PC-9 (cell line): ENCODE data around the gene TOPAZ1. TPM values are rescaled to one million over a fixed set of nuclear protein-coding genes. Genes with fewer than 3 reads are reported as not detected.
"Not testable (repeated sequence)": the region's sequence is repeated elsewhere in the genome, so short reads cannot be mapped to it uniquely, and the experiment has no call there.

Experiments used
- BruUV-seq: library from RNA; stranded (reverse); fragments of 400-500 nt; replicated peaks from 2 replicates; lab custom pipeline; 2021; lab: Mats Ljungman, UMichigan
- CTCF ChIA-PET: fragments of 300-600 bp; sonication (Branson Sonifier 250); formaldehyde crosslinking; loops from one replicate; lab custom pipeline; 2022; ENCODE audit warnings: antibody characterized with exemption; lab: Charles Lee
- POLR2A ChIA-PET: fragments of 300-600 bp; sonication (Branson Sonifier 250); formaldehyde crosslinking; loops from one replicate; lab custom pipeline; 2022; ENCODE audit warnings: antibody characterized with exemption; ENCODE audit not compliant: unreplicated experiment; lab: Charles Lee
- DNase-seq, 2 experiments: peaks; one replicate each; pipeline versions ENCODE4 v3.0.0 to v3.0.0-alpha.2; 2015 to 2022; ENCODE audit warnings: mixed read lengths in 1 of 2
- H2AFZ ChIP-seq: fragments of 200-600 bp; sonication (generic); 2 replicates; pipeline ENCODE4 v1.8.1; 2017; ENCODE audit warnings: antibody characterized with exemption
- H3F3A ChIP-seq: fragments of 200-600 bp; sonication (generic); 2 replicates; pipeline ENCODE4 v1.8.1; 2017; ENCODE audit warnings: antibody characterized with exemption, mild to moderate bottlenecking, low read depth; ENCODE audit not compliant: insufficient read depth
- H3K27ac ChIP-seq: fragments of 200-600 bp; sonication (generic); 2 replicates; pipeline ENCODE4 v1.6.1; 2016; ENCODE audit warnings: mixed run types
- H3K27me3 ChIP-seq: fragments of 200-600 bp; sonication (generic); 2 replicates; pipeline ENCODE4 v1.6.1; 2016; ENCODE audit warnings: low read depth, mixed run types; ENCODE audit not compliant: insufficient read depth
- H3K36me3 ChIP-seq: fragments of 200-600 bp; sonication (generic); 2 replicates; pipeline ENCODE4 v1.6.1; 2016; ENCODE audit warnings: low read depth, mixed run types
- H3K4me1 ChIP-seq: fragments of 200-600 bp; sonication (generic); replicated peaks from 2 replicates; pipeline ENCODE4 v1.6.1; 2016; ENCODE audit warnings: mixed run types; ENCODE audit not compliant: insufficient read depth
- H3K4me2 ChIP-seq: fragments of 200-600 bp; sonication (generic); 2 replicates; pipeline ENCODE4 v1.6.1; 2017; ENCODE audit warnings: mixed run types
- H3K4me3 ChIP-seq: fragments of 200-600 bp; sonication (generic); 2 replicates; pipeline ENCODE4 v1.6.1; 2016; ENCODE audit warnings: mixed run types
- H3K79me2 ChIP-seq: fragments of 200-600 bp; sonication (generic); 2 replicates; pipeline ENCODE4 v1.6.1; 2017; ENCODE audit warnings: low read depth, mixed run types
- H3K9me2 ChIP-seq: fragments of 200-600 bp; sonication (generic); 2 replicates; pipeline ENCODE4 v1.8.1; 2017; ENCODE audit warnings: mild to moderate bottlenecking; ENCODE audit not compliant: insufficient read depth
- H3K9me3 ChIP-seq: fragments of 200-600 bp; sonication (generic); 2 replicates; pipeline ENCODE4 v1.8.1; 2016; ENCODE audit warnings: low read depth; ENCODE audit not compliant: insufficient read depth
- H4K20me1 ChIP-seq: fragments of 200-600 bp; sonication (generic); 2 replicates; pipeline ENCODE4 v1.8.1; 2017; ENCODE audit not compliant: insufficient read depth
- CTCF ChIP-seq: fragments of 200-600 bp; sonication (generic); conservative IDR thresholded peaks from 2 replicates; pipeline ENCODE4 v1.6.1; 2017; ENCODE audit warnings: mixed run types, antibody characterized with exemption, mild to moderate bottlenecking, moderate library complexity
- EZH2 ChIP-seq: fragments of 200-600 bp; sonication (generic); IDR thresholded peaks from 2 replicates; pipeline ENCODE4 v1.8.0; 2017; ENCODE audit warnings: antibody characterized with exemption, low read depth
- intact Hi-C: fragments of 100-400 bp; cut with micrococcal nuclease; formaldehyde crosslinking; loops from one replicate; pipeline ENCODE4 v1.10.0; 2022; ENCODE audit not compliant: unreplicated experiment
- total RNA-seq: library from RNA; stranded (reverse); gene quantifications from 2 replicates; pipeline ENCODE4 v1.2.3, GENCODE V29; 2021

The TOPAZ1 gene
- total RNA-seq, 1 experiment from 2014 or later = not detected

- H3F3A ChIP-seq = no peaks in the 10 kb centered on the region
- no peaks in the 10 kb centered on the region for H4K20me1 ChIP-seq
- no peaks in the 10 kb centered on the region for H3K9me3 ChIP-seq
- CTCF ChIA-PET = no interaction called here
- no peak overlapping the region for H2AFZ ChIP-seq
- POLR2A ChIA-PET = no interaction called here
- H3K79me2 ChIP-seq = peaks cover 20% of the 10 kb centered on the region
- no peak overlapping the region for H3K4me2 ChIP-seq
- peaks cover 13% of the 10 kb centered on the region for H3K4me1 ChIP-seq
- TF ChIP-seq EZH2 = no peak
- TF ChIP-seq CTCF = no peak
- no peaks in the 10 kb centered on the region for H3K36me3 ChIP-seq
- intact Hi-C loops = no loop called here
- no peaks in the 10 kb centered on the region for H3K9me2 ChIP-seq
- no peak overlapping the region for H3K27ac ChIP-seq
- H3K27me3 ChIP-seq = no peaks in the 10 kb centered on the region
- DNase-seq = no peak
- no peak overlapping the region for H3K4me3 ChIP-seq
- BruUV-seq = no TSS peak
Measured at GRCh38 chr3:44343421-44343820, 101.7 kb downstream of the TOPAZ1 start.

GRCh38 chr3:44346590-44346989 is 104.9 kb downstream of the TOPAZ1 start:
- CTCF ChIA-PET, H3K4me3 ChIP-seq, H3K4me2 ChIP-seq, intact Hi-C loops, H3K4me1 ChIP-seq, DNase-seq, H3K36me3 ChIP-seq, POLR2A ChIA-PET, BruUV-seq, H3K79me2 ChIP-seq, H2AFZ ChIP-seq, H3K27me3 ChIP-seq, H3K27ac ChIP-seq, H3F3A ChIP-seq, H3K9me3 ChIP-seq, H4K20me1 ChIP-seq, H3K9me2 ChIP-seq: not testable (repeated sequence)

- H3K27ac ChIP-seq = no peak overlapping the region
- CTCF ChIA-PET = no interaction called here
- H3K79me2 ChIP-seq = no peaks in the 10 kb centered on the region
- no peak overlapping the region for H3K4me3 ChIP-seq
- no peaks in the 10 kb centered on the region for H4K20me1 ChIP-seq
- TF ChIP-seq CTCF = no peak
- TF ChIP-seq EZH2 = no peak
- no peaks in the 10 kb centered on the region for H3F3A ChIP-seq
- POLR2A ChIA-PET = no interaction called here
- no peak overlapping the region for H3K4me2 ChIP-seq
- no TSS peak for BruUV-seq
- H3K9me2 ChIP-seq = no peaks in the 10 kb centered on the region
- no peak overlapping the region for H2AFZ ChIP-seq
- DNase-seq = no peak
- intact Hi-C loops = no loop called here
- H3K36me3 ChIP-seq = no peaks in the 10 kb centered on the region
- no peaks in the 10 kb centered on the region for H3K27me3 ChIP-seq
- H3K9me3 ChIP-seq = no peaks in the 10 kb centered on the region
- H3K4me1 ChIP-seq = no peaks in the 10 kb centered on the region
Measured at GRCh38 chr3:44348993-44349392, 107.3 kb downstream of the TOPAZ1 start.

- intact Hi-C loops = no loop called here
- Histone ChIP-seq H2AFZ (no peak overlapping the region), H3K79me2 (no peaks in the 10 kb centered on the region), H3K9me3 (no peaks in the 10 kb centered on the region), H3F3A (no peaks in the 10 kb centered on the region), H3K4me3 (no peak overlapping the region), H3K27ac (no peak overlapping the region), H4K20me1 (no peaks in the 10 kb centered on the region), H3K36me3 (no peaks in the 10 kb centered on the region), H3K9me2 (no peaks in the 10 kb centered on the region), H3K4me1 (no peaks in the 10 kb centered on the region), H3K27me3 (no peaks in the 10 kb centered on the region), H3K4me2 (no peak overlapping the region)
- POLR2A ChIA-PET = no interaction called here
- no peak for DNase-seq
- no TSS peak for BruUV-seq
- TF ChIP-seq CTCF (no peak), EZH2 (no peak)
- CTCF ChIA-PET = no interaction called here
Measured at GRCh38 chr3:44353355-44353924, 111.8 kb downstream of the TOPAZ1 start.
